Fibroblast of skin of right quadriceps (primary cell): ENCODE measurements around the gene ZNF850.

ENCODE experiments used
- DNase-seq: peaks from one replicate; pipeline ENCODE4 v3.0.0-alpha.2; 2013

ZNF850 gene

DNA sequence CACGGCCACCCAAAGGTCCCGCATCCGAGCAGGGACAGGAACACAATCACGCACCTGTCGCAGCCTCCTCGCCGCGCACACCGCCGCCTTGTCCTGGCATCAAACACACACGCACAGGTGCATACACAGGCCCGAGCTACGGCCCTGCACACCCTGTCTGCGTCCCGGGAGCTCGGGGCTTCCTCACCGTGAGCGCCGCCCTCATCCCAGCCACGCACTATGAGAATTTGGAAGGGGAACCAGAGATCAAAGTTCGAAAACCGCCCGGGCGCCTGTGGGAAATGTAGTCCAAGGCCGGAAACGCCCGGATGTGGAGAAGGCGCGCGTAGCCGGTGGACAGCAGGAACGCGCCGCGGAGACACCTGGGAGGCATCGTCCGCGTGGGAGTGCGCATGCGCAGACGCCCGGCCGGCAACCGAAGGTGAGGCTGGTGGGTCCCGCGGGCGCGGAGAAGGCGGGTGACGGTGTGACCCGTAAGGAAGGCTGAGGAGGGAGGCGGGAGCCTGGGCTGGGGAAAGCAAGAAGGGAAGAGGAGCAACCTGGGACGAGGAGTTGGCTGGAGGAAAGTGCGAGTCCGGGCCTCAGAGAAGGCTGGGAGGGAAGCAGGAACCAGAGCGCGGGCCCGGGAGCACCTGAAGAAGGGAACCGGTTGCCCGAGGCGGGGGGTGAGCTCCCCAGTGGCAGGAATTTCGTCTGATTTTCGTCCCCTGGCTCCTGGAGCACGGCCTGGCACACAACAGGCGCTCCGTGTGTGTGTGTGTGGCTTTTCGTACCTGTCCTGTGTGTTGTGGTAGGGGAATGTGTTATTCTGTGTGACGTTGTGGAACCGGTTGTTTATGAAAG, 85.2 kb downstream of the ZNF850 start, which contains the start of gene ZNF567:
TSS of gene ZNF567 (plus strand) at position 399 of the 843 bp plus-strand sequence. CDS start 7,256 bp downstream, outside the sequence.
- peak; percentile 94 for DNase-seq

DNA sequence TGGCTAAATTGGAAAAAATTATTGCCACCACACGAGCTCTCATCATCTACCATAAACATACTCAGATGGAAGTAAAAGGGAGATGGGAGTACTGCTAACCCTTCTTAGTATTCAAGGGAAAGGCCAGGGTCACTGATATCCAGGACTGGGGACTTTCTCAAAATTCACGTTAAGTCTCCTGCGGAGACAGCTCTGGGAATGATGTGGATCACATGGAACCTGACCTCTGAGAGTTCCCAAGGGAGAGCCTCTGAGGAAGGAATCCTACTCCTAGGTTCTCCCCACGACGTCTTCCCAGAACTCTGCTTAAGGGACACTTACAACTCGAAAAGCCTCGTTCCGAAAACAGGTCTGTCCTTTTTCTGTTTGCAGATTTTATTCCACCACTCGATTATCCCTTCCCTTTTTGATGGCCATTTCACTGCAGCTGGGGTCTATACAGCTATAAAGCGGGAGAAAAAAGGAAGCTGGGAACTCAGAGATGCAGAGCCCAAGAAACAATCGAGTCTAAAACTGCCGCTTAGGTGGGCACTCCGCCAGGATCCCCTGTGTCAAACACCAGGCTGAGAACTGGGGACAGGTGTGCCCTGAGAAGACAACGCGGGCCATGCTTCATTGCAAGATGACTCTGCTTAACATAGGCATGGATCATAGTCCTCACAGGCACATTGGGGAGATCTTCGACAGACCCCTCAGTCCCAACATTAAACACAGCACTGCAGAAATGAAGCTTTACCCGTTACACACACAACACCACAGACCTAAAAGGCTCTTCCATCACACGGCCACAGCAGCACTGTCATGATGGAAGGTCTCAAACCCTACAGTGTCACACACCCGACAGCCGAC, 86.0 kb downstream of the ZNF850 start:
- DNase-seq: peak; percentile 1

DNA sequence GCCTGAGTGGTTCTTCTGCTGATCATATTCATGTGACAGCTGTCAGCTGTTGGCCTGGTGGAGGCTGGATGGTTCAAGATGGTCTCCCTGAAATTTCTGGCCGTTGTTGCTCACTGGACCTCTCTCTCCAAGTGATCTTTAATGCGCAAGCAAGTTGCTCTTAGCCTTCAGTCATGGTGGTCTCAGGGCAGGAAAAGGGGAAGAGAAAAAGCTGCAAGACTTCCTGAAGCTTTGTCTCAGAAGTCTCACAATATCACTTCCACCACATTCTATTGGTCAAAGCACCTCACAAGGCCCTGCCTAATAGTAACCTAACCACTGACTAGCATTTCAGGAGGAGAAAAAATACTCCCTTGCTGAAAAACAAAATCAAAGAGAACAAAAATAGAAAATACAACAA, 86.8 kb downstream of the ZNF850 start:
- no peak for DNase-seq

DNA sequence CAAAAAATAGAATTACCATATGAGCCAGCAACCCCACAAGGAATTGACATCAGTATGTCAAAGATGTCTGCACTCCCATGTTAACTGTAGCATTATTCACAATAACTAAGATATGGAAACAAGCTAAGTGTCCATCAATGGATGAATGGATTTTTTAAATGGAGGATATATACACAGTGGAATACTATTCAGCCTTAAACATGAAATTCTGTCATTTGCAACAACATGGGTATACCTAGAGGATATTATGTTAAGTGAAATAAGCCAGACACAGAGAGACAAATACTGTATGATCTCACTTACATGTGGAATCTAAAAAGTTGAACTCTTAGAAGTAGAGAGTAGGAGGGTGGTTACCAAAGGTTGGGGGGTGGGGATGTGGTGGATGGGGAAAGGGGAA, 93.2 kb downstream of the ZNF850 start:
- no peak for DNase-seq

DNA sequence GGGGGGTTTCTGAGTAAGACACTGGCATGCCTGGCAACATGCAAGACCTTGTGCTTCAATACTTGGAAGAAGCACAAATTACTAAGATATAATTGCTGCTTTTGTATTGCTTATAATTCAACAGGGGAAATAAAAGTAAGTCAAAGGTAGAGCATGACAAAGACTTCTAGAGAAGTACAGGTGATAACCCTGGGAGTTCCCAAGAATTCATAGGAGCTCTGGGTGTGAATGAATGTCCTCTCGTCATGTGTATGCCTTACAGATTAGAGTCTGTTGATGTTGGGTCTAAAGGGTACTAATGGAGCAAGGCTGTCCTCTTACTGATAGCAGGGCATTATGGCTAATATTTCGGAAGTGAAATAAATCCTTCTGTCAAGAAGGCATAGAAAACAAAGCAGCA, 98.4 kb downstream of the ZNF850 start:
- no peak for DNase-seq

DNA sequence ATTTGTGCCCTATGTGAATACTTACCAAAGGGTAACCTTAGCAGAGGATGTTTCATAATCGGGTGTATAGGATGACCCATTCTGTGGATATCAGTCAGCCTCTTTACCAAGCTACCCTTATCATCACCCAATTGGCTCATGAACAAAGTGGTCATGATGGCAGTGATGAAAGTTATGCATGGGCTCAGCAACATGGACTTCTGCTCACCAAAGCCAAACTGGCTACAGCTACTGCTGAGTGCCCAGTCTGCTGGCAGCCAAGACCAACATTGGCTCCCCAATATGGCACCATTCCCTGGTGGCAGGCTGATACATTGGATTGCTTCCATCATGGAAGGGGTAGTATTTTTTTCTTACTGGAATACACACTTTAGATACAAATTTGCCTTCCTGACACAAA, 100.2 kb downstream of the ZNF850 start:
- DNase-seq: no peak

DNA sequence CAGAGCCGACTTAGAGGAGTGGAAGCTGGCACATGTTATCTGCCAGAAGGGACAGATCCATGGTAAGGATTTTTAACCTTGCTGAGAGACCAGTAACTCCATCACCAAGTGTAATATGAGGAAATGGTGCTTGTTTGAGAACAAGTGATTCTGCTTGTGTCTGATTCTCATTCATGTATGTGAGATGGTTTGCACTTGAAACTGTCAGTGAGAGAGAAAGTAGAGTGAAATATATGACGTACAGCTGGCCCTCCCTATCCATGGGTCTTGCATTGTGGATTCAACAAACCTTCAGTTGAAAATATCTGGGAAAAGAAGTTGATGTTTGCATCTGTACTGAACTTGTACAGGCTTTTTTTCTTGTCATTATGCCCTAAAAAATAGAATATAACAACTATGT, 104.0 kb downstream of the ZNF850 start:
- no peak for DNase-seq

DNA sequence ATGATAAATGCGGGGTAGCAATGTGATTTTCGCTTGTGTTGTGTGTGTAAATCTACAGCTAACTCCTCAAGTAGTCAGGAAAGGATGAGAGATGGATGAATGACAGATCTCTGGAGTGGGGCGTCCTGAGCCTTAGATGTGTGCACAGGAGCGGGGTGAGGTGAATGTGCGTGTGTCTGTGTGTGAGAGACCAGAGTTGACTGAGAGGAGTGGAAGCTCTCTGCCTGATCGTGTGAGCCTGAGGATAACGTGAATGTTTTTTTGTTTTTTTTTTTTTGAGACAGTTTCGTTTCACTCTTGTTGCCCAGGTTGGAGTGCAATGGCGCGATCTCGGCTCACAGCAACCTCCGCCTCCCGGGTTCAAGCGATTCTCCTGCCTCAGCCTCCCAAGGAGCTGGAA, 106.8 kb downstream of the ZNF850 start:
- no peak for DNase-seq
